ENCODE measurements around the gene ZNF74.

- TF ChIP-seq, protein P1, sequence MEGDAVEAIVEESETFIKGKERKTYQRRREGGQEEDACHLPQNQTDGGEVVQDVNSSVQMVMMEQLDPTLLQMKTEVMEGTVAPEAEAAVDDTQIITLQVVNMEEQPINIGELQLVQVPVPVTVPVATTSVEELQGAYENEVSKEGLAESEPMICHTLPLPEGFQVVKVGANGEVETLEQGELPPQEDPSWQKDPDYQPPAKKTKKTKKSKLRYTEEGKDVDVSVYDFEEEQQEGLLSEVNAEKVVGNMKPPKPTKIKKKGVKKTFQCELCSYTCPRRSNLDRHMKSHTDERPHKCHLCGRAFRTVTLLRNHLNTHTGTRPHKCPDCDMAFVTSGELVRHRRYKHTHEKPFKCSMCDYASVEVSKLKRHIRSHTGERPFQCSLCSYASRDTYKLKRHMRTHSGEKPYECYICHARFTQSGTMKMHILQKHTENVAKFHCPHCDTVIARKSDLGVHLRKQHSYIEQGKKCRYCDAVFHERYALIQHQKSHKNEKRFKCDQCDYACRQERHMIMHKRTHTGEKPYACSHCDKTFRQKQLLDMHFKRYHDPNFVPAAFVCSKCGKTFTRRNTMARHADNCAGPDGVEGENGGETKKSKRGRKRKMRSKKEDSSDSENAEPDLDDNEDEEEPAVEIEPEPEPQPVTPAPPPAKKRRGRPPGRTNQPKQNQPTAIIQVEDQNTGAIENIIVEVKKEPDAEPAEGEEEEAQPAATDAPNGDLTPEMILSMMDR (IDR thresholded peaks at IDR 0.05; ENCODE audit: borderline replicate concordance, extremely low read depth, low read length, poor library complexity, severe bottlenecking) = no peak
- no peak for TF ChIP-seq EZH2 (IDR thresholded peaks at IDR 0.05; ENCODE audit: borderline replicate concordance, low read depth, low read length, severe bottlenecking)
Measured at GRCh38 chr22:20440637-20441591, 47.0 kb downstream of the ZNF74 start.

Measured in DND-41 (cell line).